ENCODE results near the gene CADM2.
"Not testable (repeated sequence)": the region's sequence is repeated elsewhere in the genome, so short reads cannot be mapped to it uniquely, and the experiment has no call there.

Gene CADM2

GRCh38 chr3:84958495-84959469, at the start of gene CADM2:
Gene CADM2, plus strand, starts transcription at chr3:84958989.
- peak; percentile 54 for DNase-seq

GRCh38 chr3:84918592-84918991, 40.2 kb upstream of the CADM2 start:
- not testable (repeated sequence) for DNase-seq

- DNase-seq: no peak
Measured at GRCh38 chr3:84922682-84923081, 36.1 kb upstream of the CADM2 start.

- no peak for DNase-seq
Measured at GRCh38 chr3:84925571-84925970, 33.2 kb upstream of the CADM2 start.

GRCh38 chr3:84943379-84943778, 15.4 kb upstream of the CADM2 start:
- DNase-seq: no peak

- DNase-seq: no peak
Measured at GRCh38 chr3:84946240-84946639, 12.5 kb upstream of the CADM2 start.

GRCh38 chr3:84959470-84960271, 882 bp downstream of the CADM2 start:
- no peak for DNase-seq

GRCh38 chr3:84960581-84960980, 1.8 kb downstream of the CADM2 start:
- no peak for DNase-seq

GRCh38 chr3:84961011-84961410, 2.2 kb downstream of the CADM2 start:
- no peak for DNase-seq

- DNase-seq: no peak
Measured at GRCh38 chr3:84961521-84962255, 2.9 kb downstream of the CADM2 start.

- no peak for DNase-seq
Measured at GRCh38 chr3:84962415-84962814, 3.6 kb downstream of the CADM2 start.

- DNase-seq: no peak
Measured at GRCh38 chr3:84963137-84963536, 4.3 kb downstream of the CADM2 start.

GRCh38 chr3:84965141-84965540, 6.4 kb downstream of the CADM2 start:
- no peak for DNase-seq

GRCh38 chr3:84967767-84968581, 9.2 kb downstream of the CADM2 start:
- DNase-seq: no peak

GRCh38 chr3:84968701-84969235, 10.0 kb downstream of the CADM2 start:
- no peak for DNase-seq

- DNase-seq: no peak
Measured at GRCh38 chr3:84974347-84974746, 15.6 kb downstream of the CADM2 start.

- DNase-seq: no peak
Measured at GRCh38 chr3:84977021-84977420, 18.2 kb downstream of the CADM2 start.

GRCh38 chr3:84978843-84979242, 20.1 kb downstream of the CADM2 start:
- no peak for DNase-seq

GRCh38 chr3:84980011-84980410, 21.2 kb downstream of the CADM2 start:
- DNase-seq: no peak

- DNase-seq: no peak
Measured at GRCh38 chr3:84980456-84980855, 21.7 kb downstream of the CADM2 start.

- no peak for DNase-seq
Measured at GRCh38 chr3:84983490-84983889, 24.7 kb downstream of the CADM2 start.

GRCh38 chr3:84984429-84984828, 25.6 kb downstream of the CADM2 start:
- DNase-seq: no peak
